Measurements from ENCODE around the gene LRP5.

- TF ChIP-seq EZH2 (IDR thresholded peaks at IDR 0.05; ENCODE audit: borderline replicate concordance) (no peak), CTCF (IDR thresholded peaks at IDR 0.05; ENCODE audit: poor library complexity) (no peak), EZH2phosphoT487 (IDR thresholded peaks at IDR 0.05; ENCODE audit: low read depth, severe bottlenecking, unreplicated experiment) (no peak)
These were observed 111.1 kb downstream of the LRP5 start for GRCh38 chr11:68423481-68423880.
